ENCODE data around the gene ESYT3. TPM values are rescaled to one million over a fixed set of nuclear protein-coding genes. Genes with fewer than 3 reads are reported as not detected.

ESYT3 gene
- polyA plus RNA-seq, 2 donors = 0.56 to 0.63 TPM

- Histone ChIP-seq H3K27me3 (ENCODE audit: control insufficient read depth in 1 of 2, insufficient read depth in 2 of 2, low read length in 2 of 2) (no peaks in the 10 kb centered on the region), H3K27ac (ENCODE audit: low read depth in 2 of 2, low read length in 1 of 2) (no peak overlapping the region), H3K9me3 (ENCODE audit: control insufficient read depth in 2 of 2, insufficient read depth in 1 of 2, low read depth in 1 of 2, low read length in 1 of 2) (no peaks in the 10 kb centered on the region), H3K4me1 (ENCODE audit: control insufficient read depth in 2 of 2, insufficient read depth in 2 of 2, low read length in 1 of 2) (no peaks in the 10 kb centered on the region), H3K36me3 (ENCODE audit: control insufficient read depth in 2 of 2, insufficient read depth in 2 of 2, low read length in 1 of 2) (no peaks in the 10 kb centered on the region), H3K4me3 (ENCODE audit: low read depth in 1 of 2, low read length in 2 of 2) (no peak overlapping the region)
- WGBS, 2 donors = 94% methylated on average over 5 of the region's 5 CpGs
Measured at GRCh38 chr3:138467931-138468330, 33.5 kb downstream of the ESYT3 start.

- H3K4me3 ChIP-seq (ENCODE audit: low read depth in 1 of 2, low read length in 2 of 2) = no peak overlapping the region
- no peaks in the 10 kb centered on the region for H3K36me3 ChIP-seq (ENCODE audit: control insufficient read depth in 2 of 2, insufficient read depth in 2 of 2, low read length in 1 of 2)
- 74 to 75% methylated on average over 6 of the region's 6 CpGs for WGBS, 2 donors
- H3K27me3 ChIP-seq (ENCODE audit: control insufficient read depth in 1 of 2, insufficient read depth in 2 of 2, low read length in 2 of 2) = no peaks in the 10 kb centered on the region
- no peaks in the 10 kb centered on the region for H3K9me3 ChIP-seq (ENCODE audit: control insufficient read depth in 2 of 2, insufficient read depth in 1 of 2, low read depth in 1 of 2, low read length in 1 of 2)
- no peaks in the 10 kb centered on the region for H3K4me1 ChIP-seq (ENCODE audit: control insufficient read depth in 2 of 2, insufficient read depth in 2 of 2, low read length in 1 of 2)
- H3K27ac ChIP-seq (ENCODE audit: low read depth in 2 of 2, low read length in 1 of 2) = no peak overlapping the region
Measured at GRCh38 chr3:138468451-138468850, 34.0 kb downstream of the ESYT3 start.

GRCh38 chr3:138468886-138469285 lies 34.5 kb downstream of the ESYT3 start:
- 59 to 73% methylated on average over 2 of the region's 2 CpGs for WGBS, 2 donors
- Histone ChIP-seq H3K27me3 (ENCODE audit: control insufficient read depth in 1 of 2, insufficient read depth in 2 of 2, low read length in 2 of 2) (no peaks in the 10 kb centered on the region), H3K9me3 (ENCODE audit: control insufficient read depth in 2 of 2, insufficient read depth in 1 of 2, low read depth in 1 of 2, low read length in 1 of 2) (no peaks in the 10 kb centered on the region), H3K36me3 (ENCODE audit: control insufficient read depth in 2 of 2, insufficient read depth in 2 of 2, low read length in 1 of 2) (no peaks in the 10 kb centered on the region), H3K4me3 (ENCODE audit: low read depth in 1 of 2, low read length in 2 of 2) (no peak overlapping the region), H3K27ac (ENCODE audit: low read depth in 2 of 2, low read length in 1 of 2) (no peak overlapping the region), H3K4me1 (ENCODE audit: control insufficient read depth in 2 of 2, insufficient read depth in 2 of 2, low read length in 1 of 2) (no peaks in the 10 kb centered on the region)

GRCh38 chr3:138469874-138470273 lies 35.5 kb downstream of the ESYT3 start:
- Histone ChIP-seq H3K27ac (ENCODE audit: low read depth in 2 of 2, low read length in 1 of 2) (no peak overlapping the region), H3K9me3 (ENCODE audit: control insufficient read depth in 2 of 2, insufficient read depth in 1 of 2, low read depth in 1 of 2, low read length in 1 of 2) (no peaks in the 10 kb centered on the region), H3K4me3 (ENCODE audit: low read depth in 1 of 2, low read length in 2 of 2) (no peak overlapping the region), H3K27me3 (ENCODE audit: control insufficient read depth in 1 of 2, insufficient read depth in 2 of 2, low read length in 2 of 2) (no peaks in the 10 kb centered on the region), H3K36me3 (ENCODE audit: control insufficient read depth in 2 of 2, insufficient read depth in 2 of 2, low read length in 1 of 2) (no peaks in the 10 kb centered on the region), H3K4me1 (ENCODE audit: control insufficient read depth in 2 of 2, insufficient read depth in 2 of 2, low read length in 1 of 2) (no peaks in the 10 kb centered on the region)
- WGBS, 2 donors = 92 to 95% methylated on average over 6 of the region's 6 CpGs

- Histone ChIP-seq H3K27me3 (ENCODE audit: control insufficient read depth in 1 of 2, insufficient read depth in 2 of 2, low read length in 2 of 2) (no peaks in the 10 kb centered on the region), H3K36me3 (ENCODE audit: control insufficient read depth in 2 of 2, insufficient read depth in 2 of 2, low read length in 1 of 2) (no peaks in the 10 kb centered on the region), H3K27ac (ENCODE audit: low read depth in 2 of 2, low read length in 1 of 2) (no peak overlapping the region), H3K4me3 (ENCODE audit: low read depth in 1 of 2, low read length in 2 of 2) (no peak overlapping the region), H3K9me3 (ENCODE audit: control insufficient read depth in 2 of 2, insufficient read depth in 1 of 2, low read depth in 1 of 2, low read length in 1 of 2) (no peaks in the 10 kb centered on the region), H3K4me1 (ENCODE audit: control insufficient read depth in 2 of 2, insufficient read depth in 2 of 2, low read length in 1 of 2) (no peaks in the 10 kb centered on the region)
- 81 to 89% methylated on average over 3 of the region's 3 CpGs for WGBS, 2 donors
Measured at GRCh38 chr3:138470687-138471086, 36.3 kb downstream of the ESYT3 start.

- Histone ChIP-seq H3K27ac (ENCODE audit: low read depth in 2 of 2, low read length in 1 of 2) (no peak overlapping the region), H3K9me3 (ENCODE audit: control insufficient read depth in 2 of 2, insufficient read depth in 1 of 2, low read depth in 1 of 2, low read length in 1 of 2) (no peaks in the 10 kb centered on the region), H3K27me3 (ENCODE audit: control insufficient read depth in 1 of 2, insufficient read depth in 2 of 2, low read length in 2 of 2) (no peaks in the 10 kb centered on the region), H3K36me3 (ENCODE audit: control insufficient read depth in 2 of 2, insufficient read depth in 2 of 2, low read length in 1 of 2) (no peaks in the 10 kb centered on the region), H3K4me1 (ENCODE audit: control insufficient read depth in 2 of 2, insufficient read depth in 2 of 2, low read length in 1 of 2) (no peaks in the 10 kb centered on the region), H3K4me3 (ENCODE audit: low read depth in 1 of 2, low read length in 2 of 2) (no peak overlapping the region)
- 82 to 85% methylated on average over 1 of the region's 1 CpG for WGBS, 2 donors
Measured at GRCh38 chr3:138471481-138471880, 37.1 kb downstream of the ESYT3 start.

GRCh38 chr3:138472141-138472825 lies 37.9 kb downstream of the ESYT3 start:
- no peak overlapping the region for H3K27ac ChIP-seq (ENCODE audit: low read depth in 2 of 2, low read length in 1 of 2)
- 92 to 96% methylated on average over 8 of the region's 8 CpGs for WGBS, 2 donors

GRCh38 chr3:138473391-138473790 lies 39.0 kb downstream of the ESYT3 start:
- 96 to 97% methylated on average over 8 of the region's 8 CpGs for WGBS, 2 donors
- Histone ChIP-seq H3K9me3 (ENCODE audit: control insufficient read depth in 2 of 2, insufficient read depth in 1 of 2, low read depth in 1 of 2, low read length in 1 of 2) (no peaks in the 10 kb centered on the region), H3K36me3 (ENCODE audit: control insufficient read depth in 2 of 2, insufficient read depth in 2 of 2, low read length in 1 of 2) (no peaks in the 10 kb centered on the region), H3K4me3 (ENCODE audit: low read depth in 1 of 2, low read length in 2 of 2) (no peak overlapping the region), H3K4me1 (ENCODE audit: control insufficient read depth in 2 of 2, insufficient read depth in 2 of 2, low read length in 1 of 2) (no peaks in the 10 kb centered on the region), H3K27me3 (ENCODE audit: control insufficient read depth in 1 of 2, insufficient read depth in 2 of 2, low read length in 2 of 2) (no peaks in the 10 kb centered on the region), H3K27ac (ENCODE audit: low read depth in 2 of 2, low read length in 1 of 2) (no peak overlapping the region)

More at GRCh38 chr3:138472141-138472825, 37.9 kb downstream of the ESYT3 start:
- H3K36me3 ChIP-seq (ENCODE audit: control insufficient read depth in 2 of 2, insufficient read depth in 2 of 2, low read length in 1 of 2) = no peaks in the 10 kb centered on the region
- no peaks in the 10 kb centered on the region for H3K4me1 ChIP-seq (ENCODE audit: control insufficient read depth in 2 of 2, insufficient read depth in 2 of 2, low read length in 1 of 2)
- no peaks in the 10 kb centered on the region for H3K27me3 ChIP-seq (ENCODE audit: control insufficient read depth in 1 of 2, insufficient read depth in 2 of 2, low read length in 2 of 2)
- no peak overlapping the region for H3K4me3 ChIP-seq (ENCODE audit: low read depth in 1 of 2, low read length in 2 of 2)
- no peaks in the 10 kb centered on the region for H3K9me3 ChIP-seq (ENCODE audit: control insufficient read depth in 2 of 2, insufficient read depth in 1 of 2, low read depth in 1 of 2, low read length in 1 of 2)

- Histone ChIP-seq H3K9me3 (ENCODE audit: control insufficient read depth in 2 of 2, insufficient read depth in 1 of 2, low read depth in 1 of 2, low read length in 1 of 2) (no peaks in the 10 kb centered on the region), H3K27me3 (ENCODE audit: control insufficient read depth in 1 of 2, insufficient read depth in 2 of 2, low read length in 2 of 2) (no peaks in the 10 kb centered on the region), H3K36me3 (ENCODE audit: control insufficient read depth in 2 of 2, insufficient read depth in 2 of 2, low read length in 1 of 2) (no peaks in the 10 kb centered on the region), H3K4me1 (ENCODE audit: control insufficient read depth in 2 of 2, insufficient read depth in 2 of 2, low read length in 1 of 2) (no peaks in the 10 kb centered on the region), H3K27ac (ENCODE audit: low read depth in 2 of 2, low read length in 1 of 2) (no peak overlapping the region), H3K4me3 (ENCODE audit: low read depth in 1 of 2, low read length in 2 of 2) (no peak overlapping the region)
- 75 to 79% methylated on average over 6 of the region's 6 CpGs for WGBS, 2 donors
Measured at GRCh38 chr3:138474163-138474562, 39.7 kb downstream of the ESYT3 start.

- WGBS, 2 donors = 72 to 80% methylated on average over 2 of the region's 2 CpGs
- no peaks in the 10 kb centered on the region for H3K36me3 ChIP-seq (ENCODE audit: control insufficient read depth in 2 of 2, insufficient read depth in 2 of 2, low read length in 1 of 2)
Measured at GRCh38 chr3:138476526-138476925, 42.1 kb downstream of the ESYT3 start.

More at GRCh38 chr3:138476526-138476925, 42.1 kb downstream of the ESYT3 start:
- Histone ChIP-seq H3K4me3 (ENCODE audit: low read depth in 1 of 2, low read length in 2 of 2) (no peak overlapping the region), H3K27me3 (ENCODE audit: control insufficient read depth in 1 of 2, insufficient read depth in 2 of 2, low read length in 2 of 2) (no peaks in the 10 kb centered on the region), H3K27ac (ENCODE audit: low read depth in 2 of 2, low read length in 1 of 2) (no peak overlapping the region), H3K9me3 (ENCODE audit: control insufficient read depth in 2 of 2, insufficient read depth in 1 of 2, low read depth in 1 of 2, low read length in 1 of 2) (no peaks in the 10 kb centered on the region), H3K4me1 (ENCODE audit: control insufficient read depth in 2 of 2, insufficient read depth in 2 of 2, low read length in 1 of 2) (no peaks in the 10 kb centered on the region)
